SH-SY5Y (cell line): ENCODE data around the gene BMPR1B.

ENCODE experiments used
- GATA2 ChIP-seq: IDR thresholded peaks from 2 replicates; pipeline ENCODE4 v1.6.1; 2011; ENCODE audit warnings: mild to moderate bottlenecking, low read depth, low read length
- GATA3 ChIP-seq: IDR thresholded peaks from 2 replicates; pipeline ENCODE4 v1.6.1; 2011; ENCODE audit warnings: low read depth, mild to moderate bottlenecking, low read length, moderate library complexity

DNA sequence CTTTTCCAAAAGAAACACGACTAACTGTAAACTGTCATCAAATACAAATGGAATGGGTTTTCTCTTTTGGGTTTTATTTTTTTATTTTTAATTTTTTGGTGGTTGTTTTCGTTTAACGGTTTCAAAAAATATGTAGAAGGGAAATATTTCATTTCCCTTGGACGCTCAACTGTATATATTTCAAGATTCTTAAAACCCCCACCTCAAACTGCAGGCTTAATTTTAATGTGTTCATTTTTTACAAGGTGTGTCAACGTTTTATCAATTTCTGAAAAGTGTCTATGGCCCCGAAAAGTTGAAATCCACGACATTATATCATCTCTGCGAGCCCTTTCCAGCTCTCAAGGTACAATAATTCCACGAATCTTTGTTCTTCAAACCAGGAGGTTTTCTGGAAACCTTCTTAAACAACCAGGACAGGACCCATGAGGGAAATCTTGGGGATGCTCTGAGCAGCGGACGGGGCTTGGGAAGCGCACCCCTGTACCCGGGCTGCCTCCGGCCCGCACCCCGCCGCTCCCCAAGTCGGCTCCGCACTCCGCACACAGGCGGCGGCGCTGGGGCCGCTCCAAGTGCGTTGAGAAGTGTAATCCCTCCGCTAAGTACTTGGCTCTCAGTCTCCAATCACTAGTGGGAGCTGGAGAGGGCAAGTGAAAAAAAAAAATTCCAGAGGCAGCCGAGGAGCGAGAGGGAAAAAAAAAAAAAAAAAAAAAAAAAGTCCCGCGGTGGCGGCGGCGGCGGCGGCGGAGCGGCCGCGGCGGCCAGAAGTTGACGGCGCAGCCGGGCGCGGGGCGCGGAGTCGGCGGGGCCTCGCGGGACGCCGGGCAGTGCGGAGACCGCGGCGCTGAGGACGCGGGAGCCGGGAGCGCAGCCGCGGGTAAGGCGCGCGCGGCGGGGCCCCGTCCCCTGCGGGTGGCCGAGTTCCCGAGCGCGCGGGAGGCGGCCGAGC lies at the start of gene BMPR1B:
- TF ChIP-seq GATA2 (no peak), GATA3 (no peak)
